SU-DHL-6 (cell line): Measurements from ENCODE around the gene EPHA4.

Experiments used
- H2AFZ ChIP-seq: fragments of 200-600 bp; sonication (generic); 2 replicates; pipeline ENCODE4 v1.6.1; 2014; ENCODE audit warnings: low read depth, mild to moderate bottlenecking, moderate library complexity, mixed read lengths, antibody characterized with exemption, low read length; ENCODE audit not compliant: severe bottlenecking
- H3F3A ChIP-seq: fragments of 200-600 bp; shearing (Covaris generic); 2 replicates; pipeline ENCODE4 v1.6.0; 2016; ENCODE audit warnings: antibody characterized with exemption, mild to moderate bottlenecking; ENCODE audit not compliant: insufficient read depth
- H3K27ac ChIP-seq: fragments of 200-600 bp; sonication (generic); 2 replicates; pipeline ENCODE4 v1.5.1; 2016; ENCODE audit warnings: low read depth, mild to moderate bottlenecking, low read length, moderate library complexity, mixed read lengths
- H3K27me3 ChIP-seq: fragments of 200-600 bp; sonication (generic), shearing (Covaris generic); 2 replicates; pipeline ENCODE4 v1.6.0; 2014; ENCODE audit warnings: mild to moderate bottlenecking, low read length
- H3K36me3 ChIP-seq: fragments of 200-600 bp; sonication (generic); 2 replicates; pipeline ENCODE4 v1.6.1; 2014; ENCODE audit warnings: mild to moderate bottlenecking, low read length, mixed read lengths
- H3K4me2 ChIP-seq: fragments of 300-600, 200-600 bp; shearing (Covaris generic), sonication (generic); 2 replicates; pipeline ENCODE4 v1.6.0; 2014; ENCODE audit warnings: low read length, low read depth, mild to moderate bottlenecking; ENCODE audit not compliant: poor library complexity, severe bottlenecking
- H3K4me3 ChIP-seq: fragments of 200-600 bp; sonication (generic); 2 replicates; pipeline ENCODE4 v1.5.1; 2014; ENCODE audit warnings: antibody characterized with exemption, low read length, mild to moderate bottlenecking, mixed read lengths; ENCODE audit not compliant: insufficient read depth, poor library complexity, severe bottlenecking
- H3K79me2 ChIP-seq: fragments of 200-600 bp; sonication (generic); 2 replicates; pipeline ENCODE4 v1.6.1; 2014; ENCODE audit warnings: mild to moderate bottlenecking, low read length, moderate library complexity; ENCODE audit not compliant: insufficient read depth
- H3K9ac ChIP-seq: fragments of 200-600 bp; sonication (generic); 2 replicates; pipeline ENCODE4 v1.7.0; 2014; ENCODE audit warnings: mild to moderate bottlenecking, low read length
- H3K9me2 ChIP-seq: fragments of 200-600 bp; sonication (generic); replicated peaks from 2 replicates; pipeline ENCODE4 v1.6.1; 2014; ENCODE audit warnings: low read length; ENCODE audit not compliant: insufficient read depth
- H3K9me3 ChIP-seq: fragments of 200-600 bp; sonication (generic); 2 replicates; pipeline ENCODE4 v1.6.1; 2014; ENCODE audit warnings: low read length, mixed read lengths; ENCODE audit not compliant: insufficient read depth
- H4K20me1 ChIP-seq: fragments of 200-600 bp; sonication (generic); 2 replicates; pipeline ENCODE4 v1.6.1; 2014; ENCODE audit warnings: low read depth, mild to moderate bottlenecking, antibody characterized with exemption, low read length, moderate library complexity, mixed read lengths
- EZH2phosphoT487 ChIP-seq: fragments of 200-600 bp; sonication (generic), shearing (Covaris generic); conservative IDR thresholded peaks from 2 replicates; pipeline ENCODE4 v1.6.1; 2018; ENCODE audit warnings: mild to moderate bottlenecking, antibody characterized with exemption, low read length, moderate library complexity, mixed read lengths
- TF ChIP-seq, protein P1 (sequence below): fragments of 200-600 bp; sonication (generic); IDR thresholded peaks from one replicate; pipeline ENCODE4 v1.5.1; 2017; ENCODE audit warnings: antibody characterized with exemption, mild to moderate bottlenecking, low read length, moderate library complexity; ENCODE audit not compliant: insufficient read depth, poor library complexity, severe bottlenecking

The EPHA4 gene

DNA sequence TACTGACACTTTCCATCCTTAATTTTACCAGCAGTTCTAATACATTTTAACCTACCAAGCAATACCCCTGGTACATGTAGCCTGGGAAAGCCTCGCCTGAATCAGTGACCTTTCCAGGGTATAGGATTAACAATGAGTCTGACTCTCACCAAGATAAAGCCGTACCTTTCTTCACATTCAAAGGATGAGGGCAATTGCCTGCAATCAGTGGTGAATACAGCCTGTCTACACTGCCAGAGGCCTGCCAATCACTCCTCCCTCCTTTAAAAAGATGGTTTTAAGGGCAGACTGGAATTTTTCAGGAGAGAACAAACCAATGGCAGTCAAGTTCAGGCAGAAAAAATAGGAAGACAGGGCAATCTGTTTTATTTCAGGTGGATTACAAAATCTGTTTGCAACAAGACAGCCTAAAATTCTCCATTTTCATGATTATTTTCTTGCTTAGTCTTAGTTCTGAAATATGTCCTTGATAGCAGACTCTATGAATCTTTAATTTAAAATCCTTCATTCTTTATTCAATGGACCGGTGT lies 4.8 kb downstream of the EPHA4 start:
- no peaks in the 10 kb centered on the region for H3K27me3 ChIP-seq
- no peak overlapping the region for H3K9ac ChIP-seq
- H3K79me2 ChIP-seq = no peaks in the 10 kb centered on the region
- H4K20me1 ChIP-seq = no peaks in the 10 kb centered on the region
- no peak overlapping the region for H3K4me3 ChIP-seq
- H3K9me2 ChIP-seq = no peaks in the 10 kb centered on the region
- no peak overlapping the region for H3K4me2 ChIP-seq
- no peak for TF ChIP-seq EZH2phosphoT487
- TF ChIP-seq, protein P1, sequence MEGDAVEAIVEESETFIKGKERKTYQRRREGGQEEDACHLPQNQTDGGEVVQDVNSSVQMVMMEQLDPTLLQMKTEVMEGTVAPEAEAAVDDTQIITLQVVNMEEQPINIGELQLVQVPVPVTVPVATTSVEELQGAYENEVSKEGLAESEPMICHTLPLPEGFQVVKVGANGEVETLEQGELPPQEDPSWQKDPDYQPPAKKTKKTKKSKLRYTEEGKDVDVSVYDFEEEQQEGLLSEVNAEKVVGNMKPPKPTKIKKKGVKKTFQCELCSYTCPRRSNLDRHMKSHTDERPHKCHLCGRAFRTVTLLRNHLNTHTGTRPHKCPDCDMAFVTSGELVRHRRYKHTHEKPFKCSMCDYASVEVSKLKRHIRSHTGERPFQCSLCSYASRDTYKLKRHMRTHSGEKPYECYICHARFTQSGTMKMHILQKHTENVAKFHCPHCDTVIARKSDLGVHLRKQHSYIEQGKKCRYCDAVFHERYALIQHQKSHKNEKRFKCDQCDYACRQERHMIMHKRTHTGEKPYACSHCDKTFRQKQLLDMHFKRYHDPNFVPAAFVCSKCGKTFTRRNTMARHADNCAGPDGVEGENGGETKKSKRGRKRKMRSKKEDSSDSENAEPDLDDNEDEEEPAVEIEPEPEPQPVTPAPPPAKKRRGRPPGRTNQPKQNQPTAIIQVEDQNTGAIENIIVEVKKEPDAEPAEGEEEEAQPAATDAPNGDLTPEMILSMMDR = no peak
- H3K9me3 ChIP-seq = no peaks in the 10 kb centered on the region
- H2AFZ ChIP-seq = no peak overlapping the region
- no peak overlapping the region for H3K27ac ChIP-seq
- no peaks in the 10 kb centered on the region for H3F3A ChIP-seq
- H3K36me3 ChIP-seq = no peaks in the 10 kb centered on the region

DNA sequence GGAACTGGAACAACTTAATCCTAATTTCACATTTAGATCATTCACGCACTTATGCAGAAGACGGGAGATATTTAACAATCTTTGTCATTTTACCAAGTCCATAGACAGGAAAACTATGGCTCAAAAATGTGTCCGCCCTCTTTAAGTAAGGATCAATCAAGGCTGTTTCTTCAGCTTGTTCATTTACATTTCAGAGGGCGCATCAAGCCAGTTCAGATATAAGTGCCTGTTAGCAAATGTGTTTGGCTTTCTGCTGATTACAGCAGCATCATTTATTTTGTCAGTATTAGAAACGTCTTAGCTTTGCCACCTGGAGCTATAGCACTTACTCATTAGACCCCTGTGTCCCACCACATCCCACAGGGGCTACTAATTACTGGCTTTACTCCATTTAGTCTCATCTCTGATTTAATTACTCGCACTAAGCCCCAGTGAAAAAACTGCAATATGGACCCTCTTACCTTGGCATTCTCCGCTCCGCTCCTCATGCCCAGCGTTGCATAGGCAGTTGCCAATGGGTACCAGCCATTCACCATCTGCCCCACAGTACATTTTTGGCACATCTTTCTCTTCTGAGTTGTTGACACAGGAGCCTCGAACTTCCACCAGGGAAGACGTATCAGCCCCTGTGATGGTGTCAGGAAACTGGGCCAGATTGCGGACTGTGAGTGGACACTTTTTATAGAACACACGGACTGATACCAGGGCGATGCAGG lies 8.7 kb downstream of the EPHA4 start:
- no peaks in the 10 kb centered on the region for H3F3A ChIP-seq

DNA sequence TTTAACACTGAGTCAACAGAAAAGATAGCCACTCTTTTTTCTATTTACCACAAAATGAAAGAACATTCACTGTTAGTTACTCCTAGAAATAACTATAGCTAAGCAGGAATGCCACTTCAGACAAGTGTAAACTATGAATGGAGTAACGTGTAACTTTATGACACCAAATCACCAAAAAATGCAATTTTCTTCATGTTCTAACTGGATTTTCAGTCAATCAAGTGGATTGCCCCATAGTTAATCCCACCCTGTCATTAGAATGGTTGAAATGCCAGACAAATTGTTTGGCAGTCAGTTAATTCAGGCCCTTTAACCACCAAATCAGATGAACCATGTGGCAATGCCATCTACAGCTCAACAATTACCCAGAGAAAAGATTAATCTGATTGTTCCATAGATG lies 9.9 kb downstream of the EPHA4 start:
- Histone ChIP-seq H3K9me3 (no peaks in the 10 kb centered on the region), H3K36me3 (no peaks in the 10 kb centered on the region), H3K79me2 (no peaks in the 10 kb centered on the region), H3F3A (no peaks in the 10 kb centered on the region), H4K20me1 (no peaks in the 10 kb centered on the region), H2AFZ (no peak overlapping the region), H3K27me3 (no peaks in the 10 kb centered on the region), H3K9ac (no peak overlapping the region), H3K4me2 (no peak overlapping the region), H3K4me3 (no peak overlapping the region), H3K9me2 (no peaks in the 10 kb centered on the region), H3K27ac (no peak overlapping the region)
- TF ChIP-seq EZH2phosphoT487 = no peak
- TF ChIP-seq, protein P1 = no peak

More for the DNA sequence above, 8.7 kb downstream of the EPHA4 start:
- no peak for TF ChIP-seq EZH2phosphoT487
- TF ChIP-seq, protein P1 = no peak
- Histone ChIP-seq H4K20me1 (no peaks in the 10 kb centered on the region), H3K9ac (no peak overlapping the region), H3K9me2 (no peaks in the 10 kb centered on the region), H3K79me2 (no peaks in the 10 kb centered on the region), H3K27me3 (no peaks in the 10 kb centered on the region), H3K4me2 (no peak overlapping the region), H3K4me3 (no peak overlapping the region), H3K27ac (no peak overlapping the region), H2AFZ (no peak overlapping the region), H3K9me3 (no peaks in the 10 kb centered on the region), H3K36me3 (no peaks in the 10 kb centered on the region)
